K562 (cell line): ENCODE results near the gene SEC16A. TPM values are rescaled to one million over a fixed set of nuclear protein-coding genes. Genes with fewer than 3 reads are reported as not detected.
A peak's percentile ranks its signal among the peaks of the same experiment; 100 is the strongest.

Source experiments
- CHD2 ChIP-seq: IDR thresholded peaks from 2 replicates; pipeline ENCODE4 v1.6.1; 2011; ENCODE audit warnings: low read depth, low read length
- CSDE1 ChIP-seq, 2 experiments: fragments of 450-650 bp; IDR thresholded peaks; 2 replicates each; pipeline ENCODE4 v1.6.1; 2016; ENCODE audit warnings: mild to moderate bottlenecking in 1 of 2
- HNRNPL ChIP-seq: fragments of 200-400 bp; formaldehyde crosslinking; IDR thresholded peaks from 2 replicates; pipeline ENCODE4 v1.6.1; 2017; ENCODE audit warnings: low read depth, mild to moderate bottlenecking, low read length
- PRPF4 ChIP-seq: fragments of 200-400 bp; formaldehyde crosslinking; IDR thresholded peaks from one replicate; pipeline ENCODE4 v1.6.1; 2017; ENCODE audit warnings: low read length, low read depth, mild to moderate bottlenecking; ENCODE audit not compliant: insufficient read depth, poor library complexity, severe bottlenecking
- RFX1 ChIP-seq: fragments of 450-650 bp; IDR thresholded peaks from 2 replicates; pipeline ENCODE4 v1.6.1; 2016; ENCODE audit warnings: mild to moderate bottlenecking, moderate library complexity
- polyA plus RNA-seq, 8 experiments: library from polyadenylated mRNA; depleted of rRNA in 4 of 8; stranded (reverse) in 5 of 8; unstranded in 3 of 8; fragments of >200 nt; fragmentation: Nextera tagmentation in 2 of 8; fragmentation: Illumina TruSeq in 1 of 8; extraction: Ambion mirVana in 2 of 8; extraction: Trizol in 1 of 8; gene quantifications; 2 replicates each; pipeline versions ENCODE4 v1.2.1 to v1.2.3, GENCODE V29; 2011 to 2014; ENCODE audit warnings: inconsistent platforms in 1 of 8, missing spikeins in 1 of 8
- total RNA-seq, 7 experiments: library from RNA; depleted of rRNA in 6 of 7; stranded (reverse); fragments of >200 nt in 6 of 7; fragmentation: Illumina TruSeq in 2 of 7; extraction: Trizol in 2 of 7; gene quantifications; 2 replicates each; pipeline versions ENCODE4 v1.2.1 to v1.2.3, GENCODE V29; 2011 to 2021; ENCODE audit warnings: low replicate concordance in 1 of 7
- TF ChIP-seq, protein P1 (sequence below): IDR thresholded peaks from 2 replicates; pipeline ENCODE4 v1.6.1; 2011; ENCODE audit warnings: borderline replicate concordance, low read depth, mild to moderate bottlenecking, moderate library complexity, low read length; ENCODE audit not compliant: insufficient read depth, poor library complexity, severe bottlenecking
- TF ChIP-seq, protein P2 (sequence below), 2 experiments: fragments of 450-650 bp; formaldehyde crosslinking in 1 of 2; IDR thresholded peaks; 2 replicates each; pipeline versions ENCODE4 v1.4.0 to v1.6.1; 2014 to 2020; ENCODE audit warnings: mild to moderate bottlenecking in 2 of 2, borderline replicate concordance in 1 of 2, low read depth in 1 of 2

SEC16A gene
- total and polyA plus RNA-seq, 9 of the 15 experiments (the other 6 are each of a cell fraction or from before 2014, with no cell fraction given) = 8.3 to 62.8 (median 14.0) TPM

DNA sequence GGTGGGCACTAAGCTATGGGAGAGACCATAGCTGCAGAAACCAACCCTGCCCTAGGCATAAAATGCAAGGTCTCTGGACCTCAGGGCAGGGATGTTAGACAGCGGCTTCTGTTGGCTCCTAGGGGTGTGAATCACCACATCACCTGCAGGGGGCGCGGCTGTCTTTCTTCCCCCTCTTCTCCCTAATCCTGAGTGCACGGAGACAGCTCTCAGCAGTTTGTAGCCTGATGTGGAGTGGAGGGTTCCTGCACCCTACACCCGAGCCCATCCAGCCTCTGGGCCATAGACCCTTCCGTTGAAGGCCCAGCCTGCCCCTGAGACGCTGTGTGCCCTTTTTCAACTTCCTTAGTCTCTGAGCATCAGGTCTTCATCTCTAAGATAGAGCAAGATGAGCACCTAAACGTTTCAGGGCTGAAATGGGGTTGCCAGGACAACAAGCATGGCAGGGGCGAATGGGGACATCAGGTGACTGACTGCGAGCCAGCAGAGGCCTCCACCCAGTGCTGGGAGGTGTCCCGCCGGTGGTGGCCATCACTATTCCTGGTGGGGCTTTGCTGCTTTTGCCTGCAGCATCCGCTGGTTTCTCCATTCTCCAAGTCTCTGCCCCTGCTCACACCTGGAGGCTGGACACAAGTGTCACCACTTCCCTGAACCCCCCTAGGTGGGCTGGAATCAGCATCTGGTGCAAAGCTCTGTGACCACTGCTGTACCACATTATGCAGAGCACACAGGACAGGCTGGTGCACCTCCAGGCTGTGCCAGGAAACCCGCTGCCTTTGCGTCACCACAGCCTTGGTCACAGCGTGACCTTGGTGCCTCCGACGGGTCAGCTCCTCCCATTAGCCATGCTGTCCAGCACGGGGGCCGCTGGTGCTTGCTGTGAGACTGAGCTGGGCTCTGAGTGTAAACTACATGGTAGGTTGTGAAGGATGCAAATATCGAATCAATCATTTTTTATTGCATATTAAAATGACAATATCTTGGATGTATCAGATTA lies 2.5 kb upstream of the SEC16A start (continued):
- TF ChIP-seq, protein P1, sequence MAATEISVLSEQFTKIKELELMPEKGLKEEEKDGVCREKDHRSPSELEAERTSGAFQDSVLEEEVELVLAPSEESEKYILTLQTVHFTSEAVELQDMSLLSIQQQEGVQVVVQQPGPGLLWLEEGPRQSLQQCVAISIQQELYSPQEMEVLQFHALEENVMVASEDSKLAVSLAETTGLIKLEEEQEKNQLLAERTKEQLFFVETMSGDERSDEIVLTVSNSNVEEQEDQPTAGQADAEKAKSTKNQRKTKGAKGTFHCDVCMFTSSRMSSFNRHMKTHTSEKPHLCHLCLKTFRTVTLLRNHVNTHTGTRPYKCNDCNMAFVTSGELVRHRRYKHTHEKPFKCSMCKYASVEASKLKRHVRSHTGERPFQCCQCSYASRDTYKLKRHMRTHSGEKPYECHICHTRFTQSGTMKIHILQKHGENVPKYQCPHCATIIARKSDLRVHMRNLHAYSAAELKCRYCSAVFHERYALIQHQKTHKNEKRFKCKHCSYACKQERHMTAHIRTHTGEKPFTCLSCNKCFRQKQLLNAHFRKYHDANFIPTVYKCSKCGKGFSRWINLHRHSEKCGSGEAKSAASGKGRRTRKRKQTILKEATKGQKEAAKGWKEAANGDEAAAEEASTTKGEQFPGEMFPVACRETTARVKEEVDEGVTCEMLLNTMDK = no peak
- TF ChIP-seq CHD2 = peak; percentile 40; the same call in 1 of the 2 replicates
- no peak for TF ChIP-seq PRPF4
- TF ChIP-seq, protein P2, sequence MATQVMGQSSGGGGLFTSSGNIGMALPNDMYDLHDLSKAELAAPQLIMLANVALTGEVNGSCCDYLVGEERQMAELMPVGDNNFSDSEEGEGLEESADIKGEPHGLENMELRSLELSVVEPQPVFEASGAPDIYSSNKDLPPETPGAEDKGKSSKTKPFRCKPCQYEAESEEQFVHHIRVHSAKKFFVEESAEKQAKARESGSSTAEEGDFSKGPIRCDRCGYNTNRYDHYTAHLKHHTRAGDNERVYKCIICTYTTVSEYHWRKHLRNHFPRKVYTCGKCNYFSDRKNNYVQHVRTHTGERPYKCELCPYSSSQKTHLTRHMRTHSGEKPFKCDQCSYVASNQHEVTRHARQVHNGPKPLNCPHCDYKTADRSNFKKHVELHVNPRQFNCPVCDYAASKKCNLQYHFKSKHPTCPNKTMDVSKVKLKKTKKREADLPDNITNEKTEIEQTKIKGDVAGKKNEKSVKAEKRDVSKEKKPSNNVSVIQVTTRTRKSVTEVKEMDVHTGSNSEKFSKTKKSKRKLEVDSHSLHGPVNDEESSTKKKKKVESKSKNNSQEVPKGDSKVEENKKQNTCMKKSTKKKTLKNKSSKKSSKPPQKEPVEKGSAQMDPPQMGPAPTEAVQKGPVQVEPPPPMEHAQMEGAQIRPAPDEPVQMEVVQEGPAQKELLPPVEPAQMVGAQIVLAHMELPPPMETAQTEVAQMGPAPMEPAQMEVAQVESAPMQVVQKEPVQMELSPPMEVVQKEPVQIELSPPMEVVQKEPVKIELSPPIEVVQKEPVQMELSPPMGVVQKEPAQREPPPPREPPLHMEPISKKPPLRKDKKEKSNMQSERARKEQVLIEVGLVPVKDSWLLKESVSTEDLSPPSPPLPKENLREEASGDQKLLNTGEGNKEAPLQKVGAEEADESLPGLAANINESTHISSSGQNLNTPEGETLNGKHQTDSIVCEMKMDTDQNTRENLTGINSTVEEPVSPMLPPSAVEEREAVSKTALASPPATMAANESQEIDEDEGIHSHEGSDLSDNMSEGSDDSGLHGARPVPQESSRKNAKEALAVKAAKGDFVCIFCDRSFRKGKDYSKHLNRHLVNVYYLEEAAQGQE (IDR thresholded peaks at IDR 0.05; ENCODE audit: borderline replicate concordance) = peak; percentile 66; the same call in 1 of the 2 replicates
- TF ChIP-seq, protein P2 (CRISPR knock-in tag; IDR thresholded peaks at IDR 0.05; ENCODE audit: low read depth) = no peak
- TF ChIP-seq CSDE1 (IDR thresholded peaks at IDR 0.05) = no peak
- TF ChIP-seq RFX1 = peak; percentile 74
- TF ChIP-seq HNRNPL = no peak
